Measurements from ENCODE around the gene SQSTM1. TPM values are rescaled to one million over a fixed set of nuclear protein-coding genes. Genes with fewer than 3 reads are reported as not detected.
A peak's percentile ranks its signal among the peaks of the same experiment; 100 is the strongest.

SQSTM1 gene
- total and polyA plus RNA-seq, 2 of the 8 experiments (the other 6 are each of a cell fraction or from before 2014, with no cell fraction given) = 78.6 to 110 TPM

GRCh38 chr5:179794171-179794570, 26.5 kb upstream of the SQSTM1 start:
- Histone ChIP-seq H3K18ac (ENCODE audit: extremely low read depth, low read length) (no peak overlapping the region), H4K5ac (ENCODE audit: insufficient read length, low read depth, low read length) (no peak overlapping the region), H3K9me3 (ENCODE audit: insufficient read depth in 2 of 2, low read depth in 1 of 2, low read length in 1 of 2) (no peaks in the 10 kb centered on the region), H3K14ac (ENCODE audit: insufficient read length) (no peak overlapping the region), H2BK15ac (ENCODE audit: low read length) (peak overlapping the region; percentile 77; the same call in 1 of the 2 replicates), H3K4me2 (ENCODE audit: insufficient read depth in 1 of 2, low read depth in 2 of 2, low read length in 2 of 2) (no peak overlapping the region; a peak in 1 of 4 replicates), H2AK5ac (ENCODE audit: low read depth, low read length) (no peak overlapping the region; the same call in 1 of the 2 replicates), H3K23me2 (ENCODE audit: low read depth, low read length) (peaks cover 7% of the 10 kb centered on the region), H3K4me1 (replicated peaks in 1 of 4; ENCODE audit: control insufficient read depth in 3 of 4, insufficient read depth in 4 of 4, low read length in 3 of 4) (peaks cover 0 to 13% (median 9%) of the 10 kb centered on the region in 4 experiments; a peak in 5 of 7 replicates), H3K36me3 (ENCODE audit: control insufficient read depth in 2 of 4, insufficient read depth in 4 of 4, low read length in 3 of 4) (peaks cover 8 to 19% (median 16%) of the 10 kb centered on the region in 4 experiments), H2BK120ac (replicated peaks; ENCODE audit: low read depth, low read length) (no peak overlapping the region), H3K79me2 (ENCODE audit: control insufficient read depth in 1 of 2, insufficient read depth in 2 of 2, low read length in 2 of 2) (no peaks in the 10 kb centered on the region), H2AFZ (ENCODE audit: low read length) (no peak overlapping the region), H4K8ac (ENCODE audit: extremely low read depth, insufficient read depth, low read length) (no peak overlapping the region), H3K27ac (ENCODE audit: low read depth, low read length) (no peak overlapping the region), H2BK5ac (ENCODE audit: low read depth, low read length) (0 out of 2 replicates have a peak overlapping the region, but pooled peaks have one; percentile 46), H4K20me1 (replicated peaks in 1 of 2; ENCODE audit: control insufficient read depth in 1 of 2, insufficient read depth in 2 of 2, low read length in 2 of 2) (peaks cover 4 to 9% of the 10 kb centered on the region in 2 experiments), H4K91ac (replicated peaks; ENCODE audit: insufficient read length, low read length) (peak overlapping the region; percentile 65), H3K4ac (replicated peaks; ENCODE audit: insufficient read length, low read depth, low read length) (no peak overlapping the region), H2BK20ac (ENCODE audit: low read length) (0 out of 2 replicates have a peak overlapping the region, but pooled peaks have one; percentile 21), H2BK12ac (ENCODE audit: low read depth, low read length) (peak overlapping the region; percentile 55; the same call in 1 of the 2 replicates), H3K79me1 (ENCODE audit: low read depth, low read length) (no peaks in the 10 kb centered on the region), H3K27me3 (replicated peaks in 1 of 4; ENCODE audit: control insufficient read depth in 3 of 4, extremely low read depth in 1 of 4, insufficient read depth in 3 of 4, low read length in 3 of 4) (peaks cover 0 to 2% (median 0%) of the 10 kb centered on the region in 4 experiments; a peak in 1 of 7 replicates), H3K56ac (replicated peaks; ENCODE audit: insufficient read length, low read depth, low read length) (no peak overlapping the region), H3K4me3 (ENCODE audit: extremely low read depth in 1 of 4, insufficient read depth in 2 of 4, low read depth in 3 of 4, low read length in 4 of 4) (no peak overlapping the region), H3K9ac (replicated peaks in 1 of 4; ENCODE audit: extremely low read depth in 1 of 4, low read depth in 3 of 4, low read length in 3 of 4) (no peak overlapping the region), H3K23ac (ENCODE audit: insufficient read length) (no peak overlapping the region)
- FAIRE-seq (no peak), DNase-seq (ENCODE audit: low read depth in 1 of 2, low spot score in 2 of 2) (no peak)
- WGBS, 2 experiments (ENCODE audit: extremely low coverage in 1 of 2, insufficient coverage in 1 of 2, insufficient read length in 1 of 2, insufficient replicate concordance in 2 of 2, low coverage in 1 of 2, low lambda C conversion rate in 2 of 2, missing lambda C conversion rate in 1 of 2) = 86% methylated on average over 3 of the region's 3 CpGs; no CpG with 5 or more reads in 1 of the 2 experiments
- CTCF ChIA-PET (ENCODE audit: partially characterized antibody) = interaction anchor here (1.0 to 3.3 kb wide), 8 partner anchors 17 to 58 kb away, joined by 3 to 23 read pairs (median 4); no protein-coding TSS in a partner anchor
- POLR2A ChIA-PET (ENCODE audit: partially characterized antibody) = interaction anchor here (0.8 to 16.9 kb wide), 6 partner anchors 9 to 39 kb away, joined by 3 to 207 read pairs (median 4); partner anchors contain the start of genes MGAT4B and SQSTM1
- TF ChIP-seq BACH1 (IDR thresholded peaks at IDR 0.05; ENCODE audit: low read length) (no peak), SIRT6 (IDR thresholded peaks at IDR 0.05; ENCODE audit: low read length) (no peak), CHD2 (IDR thresholded peaks at IDR 0.05; ENCODE audit: low read length) (no peak), TBP (IDR thresholded peaks at IDR 0.05; ENCODE audit: low read depth, low read length) (no peak), EGR1 (IDR thresholded peaks at IDR 0.05; ENCODE audit: borderline replicate concordance, low read depth, low read length) (no peak), HDAC2 (IDR thresholded peaks at IDR 0.05; ENCODE audit: borderline replicate concordance in 1 of 2, low read depth in 2 of 2, low read length in 2 of 2) (no peak), ASH2L (IDR thresholded peaks at IDR 0.05; ENCODE audit: low read length) (no peak), SRF (IDR thresholded peaks at IDR 0.05; ENCODE audit: low read depth, low read length) (no peak), CTBP2 (IDR thresholded peaks at IDR 0.05; ENCODE audit: borderline replicate concordance, insufficient read depth, insufficient read length, low read length) (no peak), RNF2 (IDR thresholded peaks at IDR 0.05; ENCODE audit: borderline replicate concordance, low read depth, low read length, missing control alignments, poor library complexity, severe bottlenecking) (no peak), CBX8 (IDR thresholded peaks at IDR 0.05; ENCODE audit: borderline replicate concordance, low read depth, low read length) (no peak)
- TF ChIP-seq, protein P1, sequence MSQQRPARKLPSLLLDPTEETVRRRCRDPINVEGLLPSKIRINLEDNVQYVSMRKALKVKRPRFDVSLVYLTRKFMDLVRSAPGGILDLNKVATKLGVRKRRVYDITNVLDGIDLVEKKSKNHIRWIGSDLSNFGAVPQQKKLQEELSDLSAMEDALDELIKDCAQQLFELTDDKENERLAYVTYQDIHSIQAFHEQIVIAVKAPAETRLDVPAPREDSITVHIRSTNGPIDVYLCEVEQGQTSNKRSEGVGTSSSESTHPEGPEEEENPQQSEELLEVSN (IDR thresholded peaks at IDR 0.05) = no peak

Measured in H1 (cell line).